GM23338 (cell line): Measurements from ENCODE around the gene RNF6. TPM values are rescaled to one million over a fixed set of nuclear protein-coding genes. Genes with fewer than 3 reads are reported as not detected.
A peak's percentile ranks its signal among the peaks of the same experiment; 100 is the strongest.

Experiments
- ATAC-seq: fragments of 200-7000 bp; cut with Tn5 transposase; 3 replicates; pipeline ENCODE4 v1.9.1; 2020
- DNase-seq: peaks from one replicate; pipeline ENCODE4 v3.0.0-alpha.2; 2015; ENCODE audit warnings: low spot score
- H2AFZ ChIP-seq: fragments of 200-600 bp; sonication (generic); 2 replicates; pipeline ENCODE4 v1.8.0; 2016; ENCODE audit warnings: antibody characterized with exemption, mild to moderate bottlenecking, moderate library complexity
- H3F3A ChIP-seq: fragments of 200-600 bp; sonication (generic); replicated peaks from 2 replicates; pipeline ENCODE4 v1.8.0; 2017; ENCODE audit warnings: antibody characterized with exemption, mixed run types, low read depth
- H3K27ac ChIP-seq: fragments of 200-600 bp; sonication (generic); 2 replicates; pipeline ENCODE4 v1.6.1; 2016; ENCODE audit warnings: low read depth
- H3K27me3 ChIP-seq: fragments of 200-600 bp; sonication (generic); 2 replicates; pipeline ENCODE4 v1.8.0; 2016; ENCODE audit warnings: mild to moderate bottlenecking, mixed run types, moderate library complexity; ENCODE audit not compliant: insufficient read depth
- H3K36me3 ChIP-seq: fragments of 200-600 bp; sonication (generic); 2 replicates; pipeline ENCODE4 v1.8.0; 2016; ENCODE audit warnings: mild to moderate bottlenecking; ENCODE audit not compliant: insufficient read depth
- H3K4me1 ChIP-seq: fragments of 200-600 bp; sonication (generic); 2 replicates; pipeline ENCODE4 v1.8.0; 2016; ENCODE audit warnings: mild to moderate bottlenecking, moderate library complexity; ENCODE audit not compliant: insufficient read depth
- H3K4me2 ChIP-seq: fragments of 200-600 bp; sonication (generic); 2 replicates; pipeline ENCODE4 v1.7.1; 2017; ENCODE audit warnings: mixed run types
- H3K4me3 ChIP-seq: fragments of 200-600 bp; sonication (generic); 2 replicates; pipeline ENCODE4 v1.6.1; 2016; ENCODE audit warnings: mixed run types
- H3K79me2 ChIP-seq: fragments of 200-600 bp; sonication (generic); replicated peaks from 2 replicates; pipeline ENCODE4 v1.8.0; 2017; ENCODE audit warnings: mild to moderate bottlenecking; ENCODE audit not compliant: insufficient read depth
- H3K9me2 ChIP-seq: fragments of 200-600 bp; sonication (generic); 2 replicates; pipeline ENCODE4 v1.8.0; 2017; ENCODE audit not compliant: insufficient read depth
- H4K20me1 ChIP-seq: fragments of 200-600 bp; sonication (generic); replicated peaks from 2 replicates; pipeline ENCODE4 v1.8.0; 2017; ENCODE audit warnings: mild to moderate bottlenecking; ENCODE audit not compliant: insufficient read depth
- H3K27ac Mint-ChIP-seq: 2 replicates; pipeline ENCODE4 v1.8.0; 2020; ENCODE audit warnings: inconsistent platforms, mild to moderate bottlenecking, moderate library complexity, mixed read lengths
- H3K27me3 Mint-ChIP-seq: 3 replicates; pipeline ENCODE4 v1.8.0; 2022; ENCODE audit warnings: low read depth, mild to moderate bottlenecking, moderate library complexity, mixed read lengths, inconsistent platforms; ENCODE audit not compliant: insufficient read depth, poor library complexity
- H3K36me3 Mint-ChIP-seq: 3 replicates; pipeline ENCODE4 v1.8.0; 2021; ENCODE audit warnings: low read depth, mild to moderate bottlenecking, inconsistent platforms, moderate library complexity, mixed read lengths
- H3K4me1 Mint-ChIP-seq: 3 replicates; pipeline ENCODE4 v1.8.0; 2020; ENCODE audit warnings: mild to moderate bottlenecking, inconsistent platforms, mixed read lengths
- H3K4me3 Mint-ChIP-seq: 3 replicates; pipeline ENCODE4 v1.8.0; 2021; ENCODE audit warnings: moderate library complexity, mild to moderate bottlenecking, inconsistent platforms, mixed read lengths
- H3K9me3 Mint-ChIP-seq: 3 replicates; pipeline ENCODE4 v1.8.0; 2020; ENCODE audit warnings: moderate library complexity, mild to moderate bottlenecking, inconsistent platforms, mixed read lengths
- CREB1 ChIP-seq: fragments of 250-450 bp; sonication (Bioruptor Pico); IDR thresholded peaks from 2 replicates; pipeline ENCODE4 v1.5.0; 2020; ENCODE audit warnings: low read depth, mild to moderate bottlenecking, moderate library complexity
- CTCF ChIP-seq, 2 experiments: fragments of 200-600 bp in 1 of 2; sonication (generic) in 1 of 2; conservative IDR thresholded peaks; 2 replicates each; pipeline versions ENCODE4 v1.5.1 to v1.6.1; 2016 to 2017; ENCODE audit warnings: antibody characterized with exemption in 2 of 2, low read depth in 2 of 2, mild to moderate bottlenecking in 2 of 2, moderate library complexity in 1 of 2
- EZH2phosphoT487 ChIP-seq: fragments of 200-600 bp; sonication (generic); IDR thresholded peaks from one replicate; pipeline ENCODE4 v1.8.1; 2018; ENCODE audit warnings: antibody characterized with exemption; ENCODE audit not compliant: unreplicated experiment
- JUNB ChIP-seq: IDR thresholded peaks from one replicate; pipeline ENCODE4 v1.6.1; 2016; ENCODE audit warnings: antibody characterized with exemption; ENCODE audit not compliant: unreplicated experiment
- NANOG ChIP-seq: IDR thresholded peaks from 2 replicates; pipeline ENCODE4 v1.6.1; 2016; ENCODE audit warnings: antibody characterized with exemption, borderline replicate concordance
- POLR2AphosphoS5 ChIP-seq: IDR thresholded peaks from 2 replicates; pipeline ENCODE4 v1.6.1; 2016; ENCODE audit warnings: antibody characterized with exemption, low read depth
- REST ChIP-seq: IDR thresholded peaks from one replicate; pipeline ENCODE4 v1.6.1; 2018; ENCODE audit warnings: antibody characterized with exemption; ENCODE audit not compliant: unreplicated experiment
- STAT1 ChIP-seq: IDR thresholded peaks from one replicate; pipeline ENCODE4 v1.6.1; 2016; ENCODE audit warnings: antibody characterized with exemption; ENCODE audit not compliant: unreplicated experiment
- ZNF331 ChIP-seq: fragments of 250-450 bp; sonication (Bioruptor Pico); IDR thresholded peaks from 2 replicates; pipeline ENCODE4 v1.5.0; 2020; ENCODE audit warnings: low read depth, mild to moderate bottlenecking, moderate library complexity
- ZNF462 ChIP-seq: fragments of 250-450 bp; sonication (Bioruptor Pico); IDR thresholded peaks from 2 replicates; pipeline ENCODE4 v1.5.0; 2020; ENCODE audit warnings: mild to moderate bottlenecking, moderate library complexity
- polyA plus RNA-seq: library from polyadenylated mRNA; unstranded; fragments of >200 nt; fragmentation: Nextera tagmentation; extraction: Ambion mirVana; gene quantifications from 2 replicates; pipeline ENCODE4 v1.2.1, GENCODE V29; 2016
- total RNA-seq: library from RNA; depleted of rRNA; stranded (reverse); fragments of >200 nt; shearing (Covaris generic); gene quantifications from 2 replicates; pipeline ENCODE4 v1.2.3, GENCODE V29; 2014

Gene RNF6
- total and polyA plus RNA-seq, 2 experiments from 2014 or later, result 11.8 to 18.8 TPM

- no peak for TF ChIP-seq REST
- no peak for TF ChIP-seq ZNF331
Observed at GRCh38 chr13:26247011-26247410, 24.9 kb upstream of the RNF6 start (continued).

- Histone ChIP-seq H3K4me2 (no peak overlapping the region), H3K79me2 (no peaks in the 10 kb centered on the region), H3F3A (no peaks in the 10 kb centered on the region), H3K9me2 (no peaks in the 10 kb centered on the region), H3K4me1 (no peaks in the 10 kb centered on the region), H3K4me3 (no peak overlapping the region), H3K36me3 (no peaks in the 10 kb centered on the region), H4K20me1 (no peaks in the 10 kb centered on the region), H2AFZ (0 out of 2 replicates have a peak overlapping the region, but pooled peaks have one; percentile 11), H3K27ac (no peak overlapping the region), H3K27me3 (no peaks in the 10 kb centered on the region)
- Mint-ChIP-seq H3K4me1 (no peaks in the 10 kb centered on the region; the same call in 2 of the 3 replicates), H3K9me3 (peaks cover 9% of the 10 kb centered on the region; the same call in 1 of the 3 replicates), H3K27me3 (no peaks in the 10 kb centered on the region), H3K27ac (no peak overlapping the region), H3K36me3 (no peaks in the 10 kb centered on the region), H3K4me3 (no peak overlapping the region)
- DNase-seq, result no peak
- ATAC-seq, result no peak
- TF ChIP-seq REST (no peak), POLR2AphosphoS5 (no peak), NANOG (no peak), CREB1 (CRISPR knock-in tag) (no peak), JUNB (no peak), STAT1 (no peak), CTCF (conservative IDR thresholded peaks at IDR 0.05; ENCODE audit: low read depth in 2 of 2) (no peak), ZNF331 (no peak), ZNF462 (CRISPR knock-in tag) (no peak), EZH2phosphoT487 (no peak)
Observed at GRCh38 chr13:26246154-26246553, 24.0 kb upstream of the RNF6 start.
